A549 (cell line): ENCODE measurements around the gene ANGPT4. TPM values are rescaled to one million over a fixed set of nuclear protein-coding genes. Genes with fewer than 3 reads are reported as not detected.

Experiments
- ATAC-seq, 2 experiments: fragments of 200-7000 bp in 1 of 2; fragments of >200 bp in 1 of 2; cut with Nextera tagmentation in 1 of 2; cut with Tn5 transposase in 1 of 2; 3 replicates each; pipeline versions ENCODE4 v1.8.0 to v1.9.1; 2018 to 2020; ENCODE audit warnings: mild to moderate bottlenecking in 1 of 2, moderate library complexity in 1 of 2
- CTCF ChIA-PET: fragments of 300-600 bp; sonication (Branson Sonifier 250); formaldehyde crosslinking; extraction: SDS; loops from one replicate; lab custom pipeline; 2021; ENCODE audit warnings: antibody characterized with exemption, inconsistent platforms; lab: Yijun Ruan, JAX
- POLR2A ChIA-PET: fragments of 350-600 bp; formaldehyde crosslinking; extraction: SDS; loops from one replicate; lab custom pipeline; 2021; ENCODE audit warnings: antibody characterized with exemption, inconsistent platforms; lab: Yijun Ruan, JAX
- DNase-seq, 2 experiments: peaks; one replicate each; pipeline versions ENCODE4 v3.0.0 to v3.0.0-alpha.2; 2011 to 2016; ENCODE audit warnings: low read depth in 1 of 2, low spot score in 1 of 2
- FAIRE-seq: peaks from 2 replicates; lab custom pipeline; 2011; peaks lifted over from hg19 to GRCh38; lab: Jason Lieb, UNC
- H3K27ac ChIP-seq, 2 experiments: fragments of >200 bp; sonication (Bioruptor Twin); formaldehyde crosslinking; 3 replicates each; pipeline ENCODE4 v1.5.1; 2016 to 2017
- H3K4me1 ChIP-seq: fragments of >200 bp; sonication (Bioruptor Twin); formaldehyde crosslinking; 3 replicates; pipeline ENCODE4 v1.6.1; 2016
- H3K4me2 ChIP-seq: fragments of >200 bp; sonication (Bioruptor Twin); formaldehyde crosslinking; 3 replicates; pipeline ENCODE4 v1.6.1; 2016
- H3K4me3 ChIP-seq: fragments of >200 bp; sonication (Bioruptor Twin); formaldehyde crosslinking; 3 replicates; pipeline ENCODE4 v1.5.1; 2016
- H3K9me3 ChIP-seq: fragments of >200 bp; sonication (Bioruptor Twin); formaldehyde crosslinking; 3 replicates; pipeline ENCODE4 v1.6.1; 2016
- CBX2 ChIP-seq: fragments of 200-600 bp; sonication (generic); IDR thresholded peaks from 2 replicates; pipeline ENCODE4 v1.6.1; 2016; ENCODE audit warnings: low read depth, mild to moderate bottlenecking, borderline replicate concordance
- CBX8 ChIP-seq: fragments of 200-600 bp; sonication (generic); IDR thresholded peaks from 2 replicates; pipeline ENCODE4 v1.6.1; 2016
- CEBPB ChIP-seq, 2 experiments: fragments of >200 bp in 1 of 2; sonication (Bioruptor Twin) in 1 of 2; formaldehyde crosslinking in 1 of 2; IDR thresholded peaks; 2 replicates each; pipeline ENCODE4 v1.6.1; 2012 to 2016
- EHF ChIP-seq: fragments of 250-450 bp; sonication (Bioruptor Pico); IDR thresholded peaks from 2 replicates; pipeline ENCODE4 v1.5.0; 2020; ENCODE audit warnings: mild to moderate bottlenecking
- EHMT2 ChIP-seq: fragments of 200-600 bp; sonication (generic); IDR thresholded peaks from 2 replicates; pipeline ENCODE4 v1.6.1; 2016; ENCODE audit warnings: antibody characterized with exemption, low read depth, mild to moderate bottlenecking, moderate library complexity
- ESRRA ChIP-seq: fragments of 150-350 bp; IDR thresholded peaks from 2 replicates; pipeline ENCODE4 v1.6.1; 2014; ENCODE audit warnings: mild to moderate bottlenecking, low read length, borderline replicate concordance
- FOSL2 ChIP-seq, 2 experiments: fragments of 450-650 bp in 1 of 2; fragments of >200 bp in 1 of 2; sonication (Bioruptor Twin) in 1 of 2; formaldehyde crosslinking; IDR thresholded peaks; 2 replicates each; pipeline versions ENCODE4 v1.5.0 to v1.6.1; 2016 to 2020; ENCODE audit warnings: mild to moderate bottlenecking in 1 of 2, moderate library complexity in 1 of 2
- FOXS1 ChIP-seq: fragments of 250-450 bp; sonication (Bioruptor Pico); IDR thresholded peaks from 2 replicates; pipeline ENCODE4 v1.5.0; 2020; ENCODE audit warnings: mild to moderate bottlenecking, moderate library complexity
- HDAC2 ChIP-seq: fragments of 200-600 bp; sonication (generic); IDR thresholded peaks from 2 replicates; pipeline ENCODE4 v1.6.1; 2016
- JUN ChIP-seq, 2 experiments: fragments of >200 bp; sonication (Bioruptor Twin); formaldehyde crosslinking; IDR thresholded peaks; 2 replicates in 1 of 2; 3 replicates in 1 of 2; pipeline ENCODE4 v1.6.1; 2016 to 2017
- JUNB ChIP-seq: fragments of >200 bp; sonication (Bioruptor Twin); formaldehyde crosslinking; IDR thresholded peaks from 2 replicates; pipeline ENCODE4 v1.6.1; 2016
- MAFK ChIP-seq: fragments of 450-650 bp; IDR thresholded peaks from 2 replicates; pipeline ENCODE4 v1.6.1; 2014; ENCODE audit not compliant: partially characterized antibody
- MAZ ChIP-seq: fragments of 150-350 bp; IDR thresholded peaks from 2 replicates; pipeline ENCODE4 v1.6.1; 2014; ENCODE audit warnings: antibody characterized with exemption, low read depth, low read length, borderline replicate concordance
- NFE2L2 ChIP-seq: fragments of 150-350 bp; conservative IDR thresholded peaks from 2 replicates; pipeline ENCODE4 v1.6.1; 2014; ENCODE audit warnings: low read length
- NPAS2 ChIP-seq: fragments of 250-450 bp; sonication (Bioruptor Pico); IDR thresholded peaks from 2 replicates; pipeline ENCODE4 v1.8.0; 2022; ENCODE audit warnings: mild to moderate bottlenecking, moderate library complexity, borderline replicate concordance
- POLR2A ChIP-seq: IDR thresholded peaks from 2 replicates; pipeline ENCODE4 v1.6.1; 2012; ENCODE audit warnings: mild to moderate bottlenecking, low read length
- RAD21 ChIP-seq, 2 experiments: fragments of >200 bp in 1 of 2; sonication (Bioruptor Twin) in 1 of 2; formaldehyde crosslinking in 1 of 2; IDR thresholded peaks in 1 of 2; conservative IDR thresholded peaks in 1 of 2; 2 replicates in 1 of 2; 3 replicates in 1 of 2; pipeline ENCODE4 v1.6.1; 2012 to 2018; ENCODE audit warnings: inconsistent platforms in 1 of 2
- RCOR1 ChIP-seq: fragments of 150-350 bp; IDR thresholded peaks from 2 replicates; pipeline ENCODE4 v1.6.1; 2014; ENCODE audit warnings: antibody characterized with exemption, low read length, low read depth
- SMC3 ChIP-seq: fragments of >200 bp; sonication (Bioruptor Twin); formaldehyde crosslinking; IDR thresholded peaks from 3 replicates; pipeline ENCODE4 v1.6.1; 2018; ENCODE audit warnings: inconsistent platforms
- ZSCAN20 ChIP-seq: fragments of 250-450 bp; sonication (Bioruptor Pico); IDR thresholded peaks from 2 replicates; pipeline ENCODE4 v1.8.0; 2022; ENCODE audit warnings: mild to moderate bottlenecking, moderate library complexity
- WGBS: methylation state at CpG from one replicate; pipeline ENCODE4 v1.1.6; 2017; ENCODE audit errors: missing lambda C conversion rate; 5-methylcytosine and 5-hydroxymethylcytosine counted together
- polyA plus RNA-seq, 4 experiments: library from polyadenylated mRNA; depleted of rRNA in 3 of 4; stranded (reverse); fragments of >200 nt; fragmentation: RNase III in 1 of 4; extraction: RNeasy Plus Mini Kit Qiagen cat#74134 plus additional on column Dnase treatment in 1 of 4; gene quantifications; 2 replicates in 3 of 4; 3 replicates in 1 of 4; pipeline ENCODE4 v1.2.3, GENCODE V29; 2011 to 2017
- TF ChIP-seq, protein P1 (sequence below): fragments of 150-350 bp; IDR thresholded peaks from 2 replicates; pipeline ENCODE4 v1.6.1; 2014; ENCODE audit warnings: low read depth, mild to moderate bottlenecking, low read length
- TF ChIP-seq, protein P2 (sequence below): IDR thresholded peaks from 2 replicates; pipeline ENCODE4 v1.6.1; 2012

Gene ANGPT4
- polyA plus RNA-seq, 2 of the 4 experiments (the other 2 are of a cell fraction) = 0.04 TPM; not detected in 1

DNA sequence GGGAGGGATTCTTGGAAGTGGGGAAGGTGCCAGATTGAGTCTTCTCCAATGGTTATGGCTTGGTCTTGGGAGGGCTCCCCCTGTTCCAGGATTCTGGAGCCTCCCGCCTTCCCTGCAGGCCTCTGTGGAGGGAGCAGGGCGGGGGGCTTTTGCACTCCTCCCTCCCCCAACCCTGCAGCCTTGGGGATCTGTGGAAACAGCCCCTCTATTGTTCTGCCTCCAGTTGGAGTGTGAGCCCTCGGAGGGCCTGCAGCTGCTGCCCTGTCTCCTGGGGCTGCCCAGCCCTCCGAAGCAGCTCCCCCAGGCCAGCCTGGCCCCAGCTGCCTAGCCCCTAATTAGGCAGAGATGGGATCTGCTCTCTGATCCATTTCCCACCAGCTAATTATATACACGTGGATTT lies 67.9 kb downstream of the ANGPT4 start:
- DNase-seq (no peak), ATAC-seq (no peak), FAIRE-seq (no peak)
- ChIA-PET CTCF (interaction anchor here (1.0 to 4.0 kb wide), 2 partner anchors 30 to 108 kb away, joined by 4 to 19 read pairs; no protein-coding TSS in a partner anchor), POLR2A (no interaction called here)
- no peak overlapping the region for H3K4me3 ChIP-seq
- H3K4me2 ChIP-seq = no peak overlapping the region
- H3K27ac ChIP-seq = no peak overlapping the region
- H3K9me3 ChIP-seq = no peaks in the 10 kb centered on the region
- TF ChIP-seq, protein P1, sequence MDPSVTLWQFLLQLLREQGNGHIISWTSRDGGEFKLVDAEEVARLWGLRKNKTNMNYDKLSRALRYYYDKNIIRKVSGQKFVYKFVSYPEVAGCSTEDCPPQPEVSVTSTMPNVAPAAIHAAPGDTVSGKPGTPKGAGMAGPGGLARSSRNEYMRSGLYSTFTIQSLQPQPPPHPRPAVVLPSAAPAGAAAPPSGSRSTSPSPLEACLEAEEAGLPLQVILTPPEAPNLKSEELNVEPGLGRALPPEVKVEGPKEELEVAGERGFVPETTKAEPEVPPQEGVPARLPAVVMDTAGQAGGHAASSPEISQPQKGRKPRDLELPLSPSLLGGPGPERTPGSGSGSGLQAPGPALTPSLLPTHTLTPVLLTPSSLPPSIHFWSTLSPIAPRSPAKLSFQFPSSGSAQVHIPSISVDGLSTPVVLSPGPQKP = no peak
- TF ChIP-seq SMC3 = no peak
- no peaks in the 10 kb centered on the region for H3K4me1 ChIP-seq
- 84% methylated on average over 5 of the region's 5 CpGs for WGBS

DNA sequence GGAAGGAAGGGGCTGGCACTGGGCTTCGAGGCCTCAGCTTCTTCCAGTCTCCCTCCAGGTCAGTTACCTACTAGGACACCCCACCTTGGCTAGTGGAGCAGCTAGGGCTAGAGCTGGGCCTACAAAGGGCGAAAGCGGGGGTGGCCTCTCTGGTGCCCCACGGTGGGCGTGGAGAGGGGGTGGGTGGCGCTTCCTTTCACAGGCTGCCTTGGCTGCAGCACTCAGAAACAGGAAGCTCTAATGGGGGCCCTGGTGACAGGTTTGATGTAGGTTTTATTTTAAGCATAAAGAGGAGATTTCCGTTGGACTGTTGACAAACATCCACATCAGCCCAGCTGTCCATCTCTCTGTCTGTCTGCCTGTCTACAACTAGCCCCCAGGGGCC lies 69.2 kb downstream of the ANGPT4 start:
- H3K4me3 ChIP-seq = no peak overlapping the region
- FAIRE-seq = no peak

DNA sequence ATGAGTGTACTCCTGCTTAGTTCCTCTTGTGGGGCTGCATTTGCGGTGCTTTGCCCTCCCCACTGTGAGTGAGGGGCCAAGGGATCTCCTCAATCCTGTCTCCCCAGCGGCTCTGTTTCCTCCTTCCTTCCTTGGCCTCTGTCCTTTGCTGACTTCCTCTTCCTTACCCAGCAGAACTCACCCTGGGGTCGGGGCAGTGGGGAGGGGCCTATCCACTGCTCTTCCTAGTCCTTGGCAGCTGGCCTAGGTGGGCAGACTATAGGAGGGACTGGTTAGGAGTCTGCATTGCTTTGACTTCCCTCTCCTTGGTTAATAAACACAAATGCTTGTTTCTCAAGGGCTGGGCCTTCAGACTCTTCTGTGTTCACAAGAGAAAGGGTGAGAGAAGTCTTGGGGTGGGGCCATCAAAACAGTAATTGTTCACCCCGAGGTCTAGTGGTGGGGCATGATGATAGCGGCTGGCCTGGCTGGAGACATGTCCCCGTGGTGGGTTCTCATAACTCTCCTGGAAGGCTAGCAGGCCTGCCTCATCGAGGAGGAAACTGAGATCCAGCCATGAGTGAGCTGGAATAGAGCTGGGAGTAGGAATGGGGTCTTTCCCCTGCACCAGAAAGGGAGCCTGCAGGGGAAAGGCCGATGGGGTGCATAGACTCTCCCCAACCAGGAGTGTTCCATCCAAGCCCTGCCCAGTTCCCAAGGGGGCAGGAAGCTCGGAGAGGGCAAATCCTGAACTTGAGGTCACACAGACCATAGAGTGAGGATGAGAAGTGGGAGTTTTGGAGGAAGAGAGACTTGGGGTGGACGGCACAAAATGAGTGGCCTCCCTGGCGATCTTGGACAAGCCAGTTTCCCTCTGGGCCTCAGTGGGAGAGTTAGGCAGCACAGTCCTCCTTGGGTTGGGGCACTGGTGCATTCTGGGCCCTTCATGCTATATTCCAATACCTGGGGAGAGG lies 69.9 kb downstream of the ANGPT4 start:
- FAIRE-seq (no peak), DNase-seq (no peak), ATAC-seq (no peak)
- Histone ChIP-seq H3K4me1 (peaks cover 5% of the 10 kb centered on the region; the same call in 1 of the 3 replicates), H3K9me3 (no peaks in the 10 kb centered on the region), H3K27ac (no peak overlapping the region), H3K4me3 (no peak overlapping the region), H3K4me2 (no peak overlapping the region)
- TF ChIP-seq JUN (IDR thresholded peaks at IDR 0.05) = no peak
- TF ChIP-seq RAD21 (conservative IDR thresholded peaks at IDR 0.05 in 1 of 2, IDR thresholded peaks at IDR 0.05 in 1 of 2) = no peak
- TF ChIP-seq MAFK = no peak
- TF ChIP-seq POLR2A = no peak
- TF ChIP-seq, protein P2, sequence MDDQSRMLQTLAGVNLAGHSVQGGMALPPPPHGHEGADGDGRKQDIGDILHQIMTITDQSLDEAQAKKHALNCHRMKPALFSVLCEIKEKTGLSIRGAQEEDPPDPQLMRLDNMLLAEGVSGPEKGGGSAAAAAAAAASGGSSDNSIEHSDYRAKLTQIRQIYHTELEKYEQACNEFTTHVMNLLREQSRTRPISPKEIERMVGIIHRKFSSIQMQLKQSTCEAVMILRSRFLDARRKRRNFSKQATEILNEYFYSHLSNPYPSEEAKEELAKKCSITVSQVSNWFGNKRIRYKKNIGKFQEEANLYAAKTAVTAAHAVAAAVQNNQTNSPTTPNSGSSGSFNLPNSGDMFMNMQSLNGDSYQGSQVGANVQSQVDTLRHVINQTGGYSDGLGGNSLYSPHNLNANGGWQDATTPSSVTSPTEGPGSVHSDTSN = no peak
- no peak for TF ChIP-seq EHF
- TF ChIP-seq CEBPB (IDR thresholded peaks at IDR 0.05) = no peak
- TF ChIP-seq CBX8 = no peak
- no peak for TF ChIP-seq CBX2
- no peak for TF ChIP-seq ZSCAN20 (CRISPR knock-in tag)
- TF ChIP-seq ESRRA = no peak
- no peak for TF ChIP-seq HDAC2
- TF ChIP-seq NPAS2 (CRISPR knock-in tag) = no peak
- no peak for TF ChIP-seq RCOR1
- no peak for TF ChIP-seq FOSL2 (IDR thresholded peaks at IDR 0.05)
- TF ChIP-seq FOSL2 (CRISPR knock-in tag; IDR thresholded peaks at IDR 0.05) = no peak
- no peak for TF ChIP-seq EHMT2
- no peak for TF ChIP-seq FOXS1
- TF ChIP-seq MAZ = no peak
- WGBS = 77% methylated on average over 11 of the region's 11 CpGs
- CTCF ChIA-PET = interaction anchor here (0.5 to 4.0 kb wide), 7 partner anchors 13 to 110 kb away, joined by 3 to 19 read pairs (median 4); partner anchors contain the start of gene FAM110A
- POLR2A ChIA-PET = no interaction called here

More for the DNA sequence above, 69.2 kb downstream of the ANGPT4 start:
- Histone ChIP-seq H3K4me2 (no peak overlapping the region), H3K4me1 (no peaks in the 10 kb centered on the region), H3K9me3 (no peaks in the 10 kb centered on the region), H3K27ac (no peak overlapping the region)
- ATAC-seq (no peak), DNase-seq (no peak)
- POLR2A ChIA-PET = no interaction called here
- CTCF ChIA-PET = interaction anchor here (0.7 to 4.0 kb wide), 6 partner anchors 13 to 109 kb away, joined by 3 to 19 read pairs (median 4); partner anchors contain the start of gene FAM110A
- TF ChIP-seq NFE2L2 (no peak), JUNB (no peak), CBX2 (no peak)
- WGBS = 93% methylated on average over 7 of the region's 7 CpGs
